Activated CD8-positive, alpha-beta memory T cell treated with anti-CD3 and anti-CD28 coated beads for 48 hours (primary cell): ENCODE data around the gene HCN2.
"Not testable (repeated sequence)": the region's sequence is repeated elsewhere in the genome, so short reads cannot be mapped to it uniquely, and the experiment has no call there.

ENCODE experiments used
- DNase-seq, 3 experiments: peaks; one replicate each; pipeline ENCODE4 v3.0.0-alpha.2; 2020; ENCODE audit warnings: low read depth in 2 of 3, low spot score in 2 of 3

HCN2 gene

DNA sequence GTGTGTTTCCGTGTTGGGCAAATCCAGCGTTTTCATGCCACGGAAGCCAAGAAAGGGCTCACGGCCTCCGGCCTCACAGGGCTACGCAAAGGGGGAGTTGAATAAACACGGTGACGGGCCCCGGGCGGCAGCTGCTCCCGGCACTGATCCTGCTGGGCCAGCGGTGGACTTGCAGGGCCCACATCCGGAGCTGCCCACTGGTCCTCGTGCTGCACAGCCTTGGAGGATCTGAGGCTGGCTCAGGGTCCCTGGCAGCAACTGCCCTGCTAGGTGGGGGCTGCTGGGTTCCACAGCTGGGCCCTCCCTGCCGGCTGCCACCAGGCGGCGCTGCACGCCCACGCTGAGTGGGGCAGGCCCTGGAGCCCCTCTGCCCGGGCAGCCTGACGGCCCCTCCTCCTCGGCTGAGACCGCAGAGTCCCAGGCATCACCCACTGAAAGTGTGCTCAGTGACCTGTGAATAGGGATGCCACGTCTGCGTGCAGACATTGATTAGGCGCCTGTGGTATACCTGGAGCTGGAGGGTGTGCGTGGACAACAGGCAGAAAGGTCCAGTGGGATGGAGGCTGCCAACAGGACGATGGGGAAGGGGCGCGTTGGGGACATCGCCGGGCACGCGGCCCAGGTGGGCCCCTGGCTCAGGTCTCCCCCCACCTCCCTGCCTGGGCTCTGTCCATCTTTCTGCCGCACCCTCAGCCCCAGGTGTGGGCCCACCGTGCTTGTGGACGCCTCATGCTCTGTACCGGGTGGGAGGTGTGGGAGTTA lies 5.3 kb upstream of the HCN2 start:
- DNase-seq = peak in 1 of 3 experiments; percentile 42

GRCh38 chr19:585146-585545 lies 4.5 kb upstream of the HCN2 start:
- not testable (repeated sequence) for DNase-seq

DNA sequence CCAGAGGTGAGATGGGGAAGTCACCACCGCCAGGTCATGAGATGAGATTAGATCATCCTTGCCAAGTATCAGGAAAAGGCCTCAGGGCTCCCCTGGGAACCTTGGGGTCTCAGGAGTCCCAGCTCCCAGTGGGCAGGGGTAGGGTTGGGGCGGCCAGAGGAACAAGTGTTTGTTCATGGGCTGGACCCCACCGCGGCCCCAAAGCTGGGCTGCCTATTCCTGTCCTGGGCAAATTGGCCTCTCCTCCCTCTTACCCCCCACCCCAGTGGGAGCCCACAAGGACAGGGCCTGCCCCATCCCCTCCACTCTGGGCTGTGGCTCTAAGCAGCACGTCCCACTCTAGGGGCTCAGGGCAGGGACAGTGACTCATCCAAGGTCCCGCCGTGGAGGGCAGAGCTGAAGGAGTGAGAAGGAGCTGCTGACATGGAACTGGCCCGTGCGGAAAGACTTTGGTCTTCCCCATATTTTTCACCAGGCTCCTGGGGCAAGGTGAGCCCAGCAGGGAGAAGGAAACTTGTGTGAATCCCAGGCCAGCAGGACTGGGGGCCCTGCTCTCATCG lies 4.0 kb upstream of the HCN2 start:
- DNase-seq = no peak

DNA sequence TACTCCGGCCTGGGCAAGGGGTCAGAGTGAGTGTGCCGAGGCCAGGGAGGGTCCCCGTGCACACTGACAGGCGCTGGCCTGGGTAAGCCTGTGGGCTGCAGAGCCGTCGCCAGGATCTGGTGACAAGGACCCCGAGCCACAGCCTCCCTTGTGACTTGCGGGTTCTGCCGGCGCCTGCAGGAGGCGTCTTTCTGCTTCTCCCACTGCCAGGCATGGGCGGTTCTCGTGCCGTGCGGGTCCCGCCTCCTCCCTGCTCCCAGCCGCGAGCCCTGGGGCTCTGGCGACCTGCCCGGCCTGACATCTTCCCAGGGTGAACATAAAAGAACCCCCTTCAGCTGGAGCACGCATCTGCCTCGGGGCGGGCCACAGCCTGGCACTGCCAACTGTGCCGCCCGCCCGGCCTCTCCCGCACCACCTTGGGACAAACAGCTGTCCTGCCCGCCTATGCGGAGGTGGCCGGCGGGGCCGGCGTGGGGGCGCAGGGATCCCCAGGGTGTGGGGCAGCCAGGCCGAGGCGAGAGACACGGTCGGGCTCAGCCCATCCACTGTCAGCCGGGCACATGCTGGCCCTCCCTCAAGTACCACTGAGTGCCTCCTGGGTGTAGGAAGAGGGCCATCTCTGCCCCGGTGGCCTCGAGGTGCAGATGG lies 1.5 kb upstream of the HCN2 start:
- no peak for DNase-seq

- no peak for DNase-seq
Measured at GRCh38 chr19:588741-589692, 664 bp upstream of the HCN2 start.

DNA sequence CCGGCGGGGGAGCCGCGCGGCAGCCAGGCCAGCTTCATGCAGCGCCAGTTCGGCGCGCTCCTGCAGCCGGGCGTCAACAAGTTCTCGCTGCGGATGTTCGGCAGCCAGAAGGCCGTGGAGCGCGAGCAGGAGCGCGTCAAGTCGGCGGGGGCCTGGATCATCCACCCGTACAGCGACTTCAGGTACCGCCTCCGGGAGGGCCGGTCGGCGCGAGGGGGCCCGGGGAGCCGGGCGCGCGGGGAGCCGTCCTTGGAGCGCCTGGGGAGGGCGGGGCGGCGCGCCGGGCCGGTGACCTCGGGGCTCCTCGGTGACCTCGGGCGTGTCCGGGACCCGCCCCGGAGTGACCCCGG lies 690 bp downstream of the HCN2 start:
- no peak for DNase-seq

DNA sequence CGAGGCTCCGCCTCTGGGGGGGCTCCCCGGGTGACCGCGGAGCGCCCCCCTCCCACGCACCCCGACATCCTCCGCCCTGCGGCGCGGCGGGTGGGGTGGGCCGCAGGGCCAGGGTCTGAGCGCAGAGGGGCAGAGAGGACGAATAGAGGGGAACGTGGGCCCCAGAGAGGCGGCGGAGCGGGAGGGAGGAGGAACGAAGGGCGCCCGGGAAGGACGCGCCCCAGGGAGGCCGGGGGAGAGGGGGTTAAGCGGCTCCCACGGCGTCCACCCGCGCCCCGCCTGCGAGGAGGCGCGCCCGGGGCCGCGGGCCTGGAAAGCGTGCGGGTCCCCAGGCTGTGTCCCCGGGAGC lies 1.0 kb downstream of the HCN2 start:
- no peak for DNase-seq

GRCh38 chr19:591099-591958 lies 1.6 kb downstream of the HCN2 start:
- DNase-seq = no peak

- DNase-seq = no peak
Measured at GRCh38 chr19:592101-592500, 2.4 kb downstream of the HCN2 start.

DNA sequence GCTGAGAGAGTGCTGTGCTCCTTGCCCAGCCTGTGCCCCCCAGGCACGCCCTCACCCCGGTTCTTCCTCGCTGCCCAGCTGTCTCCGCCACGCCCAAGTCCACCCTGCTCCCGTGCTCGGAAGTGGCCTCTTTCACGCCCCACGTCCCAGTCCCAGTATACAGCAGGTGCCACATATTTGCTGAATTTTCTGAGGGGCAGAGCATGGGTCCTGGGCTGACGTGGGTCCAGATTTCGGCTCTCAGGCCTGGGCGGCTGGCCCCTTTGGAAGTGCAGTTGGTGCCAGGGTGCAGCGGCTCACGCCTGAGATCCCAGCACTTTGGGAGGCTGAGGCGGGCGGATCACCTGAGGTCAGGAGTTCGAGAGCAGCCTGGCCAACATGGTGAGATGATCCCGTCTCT lies 3.4 kb downstream of the HCN2 start:
- no peak for DNase-seq

GRCh38 chr19:593505-593904 lies 3.8 kb downstream of the HCN2 start:
- DNase-seq = no peak

DNA sequence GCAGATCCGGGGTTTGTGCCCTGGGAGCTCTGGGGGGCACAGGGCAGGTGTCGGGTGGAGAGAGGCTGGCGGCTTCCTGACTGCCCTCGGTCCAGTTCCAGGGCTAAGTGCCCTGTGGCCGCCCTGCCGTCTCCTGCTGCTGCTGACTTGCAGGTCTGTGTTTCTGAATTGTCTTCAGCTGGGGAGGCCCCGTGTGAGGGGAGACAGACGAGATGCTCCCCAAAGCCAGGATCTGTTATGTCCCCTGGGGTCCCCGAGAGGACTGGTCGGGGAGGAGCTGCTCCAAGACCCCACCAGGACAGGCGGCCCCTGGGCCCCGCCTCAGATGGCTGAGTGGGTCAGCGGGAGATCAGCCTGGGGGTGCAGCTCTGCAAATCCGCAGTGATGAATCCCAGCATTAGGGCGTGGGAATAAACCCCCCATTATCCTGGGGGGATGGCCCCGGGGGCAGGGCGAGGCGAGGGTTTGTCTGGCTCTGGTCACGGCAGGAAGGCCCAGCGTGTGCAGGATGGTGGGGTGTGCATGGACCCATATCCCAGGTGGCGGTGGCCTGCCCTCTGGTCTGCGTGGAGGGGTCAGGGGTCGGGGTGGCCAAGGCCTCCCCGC lies 4.7 kb downstream of the HCN2 start:
- DNase-seq = no peak

DNA sequence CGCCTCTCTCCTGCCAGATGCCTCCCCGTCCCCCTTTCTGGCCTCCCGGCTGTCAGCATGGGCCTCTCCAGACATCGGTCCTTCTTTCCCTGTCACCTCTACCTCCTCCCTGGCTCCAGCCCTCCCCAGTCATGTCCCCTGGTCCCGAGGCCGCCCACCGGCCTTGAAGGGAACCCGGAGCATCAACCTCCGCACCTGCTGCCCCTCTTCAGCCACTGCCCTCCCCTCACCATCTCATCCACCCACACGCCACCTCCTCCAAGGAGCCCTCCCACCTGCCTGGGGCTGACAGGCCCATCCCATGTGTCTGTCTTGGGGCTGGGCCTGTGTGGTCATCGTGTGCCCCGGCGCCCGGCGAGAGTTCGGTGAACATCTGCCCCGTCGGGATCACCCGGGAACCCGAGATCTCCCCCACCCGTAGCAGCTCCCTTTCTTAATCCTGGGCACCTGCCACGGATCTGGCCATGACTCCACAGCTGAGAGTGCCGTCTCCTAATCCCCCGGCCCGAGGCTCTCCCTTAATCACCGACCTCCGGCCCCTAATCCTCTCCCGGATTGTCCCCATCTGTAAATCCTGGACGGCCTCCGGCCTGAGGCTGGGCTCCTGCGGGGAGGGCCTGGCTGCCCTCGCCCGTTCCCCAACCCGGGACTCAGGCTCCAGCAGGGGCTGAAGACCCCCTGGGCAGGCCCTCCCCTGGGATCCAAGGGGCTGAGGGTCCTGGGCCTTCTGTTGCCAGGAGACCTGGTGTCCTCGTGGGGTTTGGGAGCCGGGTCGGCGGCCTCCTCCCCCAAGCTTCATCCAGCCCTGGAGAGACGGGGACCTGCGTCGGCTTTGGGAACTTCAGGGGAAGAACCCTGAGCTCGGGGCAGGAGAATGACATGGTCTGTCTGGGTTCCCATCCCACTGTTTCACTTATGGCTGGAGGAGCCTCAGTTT lies 5.9 kb downstream of the HCN2 start:
- DNase-seq = no peak

GRCh38 chr19:596263-596655 lies 6.6 kb downstream of the HCN2 start:
- DNase-seq = no peak

GRCh38 chr19:597406-598315 lies 8.0 kb downstream of the HCN2 start:
- DNase-seq = no peak

GRCh38 chr19:601310-601709 lies 11.6 kb downstream of the HCN2 start:
- DNase-seq = no peak

- no peak for DNase-seq
Measured at GRCh38 chr19:601790-602189, 12.1 kb downstream of the HCN2 start.
